Testis (tissue), 2 donors: ENCODE results near the gene MAPKBP1.

ENCODE experiments used
- CTCF ChIP-seq, 3 experiments: fragments of 450-650 bp in 2 of 3; fragments of 200-600 bp in 1 of 3; sonication (generic) in 1 of 3; IDR thresholded peaks; one replicate each; pipeline ENCODE4 v1.5.1; 2016 to 2019; ENCODE audit warnings: antibody characterized with exemption in 3 of 3, mild to moderate bottlenecking in 2 of 3, moderate library complexity in 1 of 3
- POLR2A ChIP-seq: fragments of 450-650 bp; IDR thresholded peaks from one replicate; pipeline ENCODE4 v1.6.1; 2017; ENCODE audit warnings: antibody characterized with exemption, mild to moderate bottlenecking, moderate library complexity

DNA sequence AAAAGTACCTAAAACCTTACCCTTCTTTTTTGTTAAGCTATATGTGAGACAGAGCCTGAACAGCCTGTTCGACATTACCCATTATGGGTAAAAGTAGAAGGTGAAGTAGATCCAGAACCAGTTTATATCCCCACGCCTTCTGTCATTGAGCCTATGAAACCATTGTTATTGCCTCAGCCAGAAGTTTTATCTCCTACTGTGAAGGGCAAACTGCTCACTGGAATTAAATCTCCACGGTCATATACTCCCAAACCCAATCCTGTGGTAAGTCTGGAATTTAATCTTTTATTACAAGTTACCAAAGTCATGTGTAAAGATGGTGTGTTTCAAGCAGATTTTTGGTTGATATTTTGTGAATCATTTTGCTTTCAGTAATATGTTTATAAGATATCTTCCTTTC lies 47.1 kb upstream of the MAPKBP1 start:
- TF ChIP-seq CTCF (IDR thresholded peaks at IDR 0.05), result no peak
- TF ChIP-seq POLR2A, result no peak
